ENCODE measurements around the gene ZNF786. TPM values are rescaled to one million over a fixed set of nuclear protein-coding genes. Genes with fewer than 3 reads are reported as not detected.

Gene ZNF786
- total RNA-seq, 2 donors from 2014 or later, result 4.8 to 5.4 TPM

GRCh38 chr7:149126662-149127266 is 36.2 kb upstream of the ZNF786 start:
- Histone ChIP-seq H3K4me3 (peak overlapping the region; percentile 73), H3K27me3 (no peaks in the 10 kb centered on the region), H3K4me1 (peaks cover 10% of the 10 kb centered on the region), H3K9ac (ENCODE audit: low read depth in 2 of 2, low read length in 2 of 2) (peak overlapping the region; percentile 93 to 97), H3K9me3 (no peaks in the 10 kb centered on the region), H3K27ac (peak overlapping the region; percentile 90), H3K36me3 (no peaks in the 10 kb centered on the region)
- TF ChIP-seq CTCF (IDR thresholded peaks at IDR 0.05), result no peak
- peak; percentile 49 for DNase-seq
- intact Hi-C loops (cut with DNase I), result no loop called here

DNA sequence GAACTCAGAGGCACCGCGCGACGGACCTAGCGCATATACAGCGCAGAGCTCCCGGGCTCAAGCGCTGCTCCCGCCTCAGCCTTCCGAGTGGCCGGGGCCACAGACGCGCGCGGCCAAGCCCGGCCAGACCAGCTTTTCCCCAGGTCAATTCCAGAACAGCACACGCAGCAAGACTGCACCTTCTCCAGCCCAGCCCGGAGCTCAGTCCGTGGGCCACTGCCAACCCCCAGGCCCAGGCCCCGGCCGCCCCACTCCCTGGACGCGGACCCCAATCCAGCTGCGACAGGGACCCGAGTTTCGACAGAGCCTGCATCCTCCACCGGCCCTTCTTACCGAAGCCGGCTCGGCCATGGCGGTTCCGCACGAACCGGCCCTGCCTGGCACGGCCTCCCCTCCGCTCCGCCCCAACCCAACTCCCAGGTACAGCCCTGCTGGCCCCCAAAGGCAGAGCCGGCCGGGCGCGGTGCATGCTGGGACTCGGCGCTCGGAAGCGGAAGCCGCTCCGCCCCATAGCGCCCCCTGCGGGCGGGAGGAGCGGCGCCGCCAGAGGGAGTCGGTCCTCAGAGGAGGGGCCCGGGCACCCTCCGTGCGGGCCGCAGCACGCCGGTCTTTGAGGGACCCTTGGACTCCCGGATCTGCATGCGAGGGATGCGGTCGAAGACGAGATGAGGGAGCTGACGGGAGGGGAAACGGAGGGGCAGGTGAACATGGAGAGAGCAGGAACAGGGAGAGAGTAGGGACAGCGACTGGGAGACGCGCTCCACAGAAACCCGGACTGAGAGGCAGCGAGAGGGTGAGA is 35.5 kb upstream of the ZNF786 start, which contains the start of gene ZNF425:
TSS of gene ZNF425 (minus strand) at position 462 of the 799 bp plus-strand sequence. CDS start at position 351, 111 bp downstream.
- peak; percentile 93 for DNase-seq
- no peaks in the 10 kb centered on the region for H3K27me3 ChIP-seq
- intact Hi-C loops (cut with DNase I), result no loop called here

DNA sequence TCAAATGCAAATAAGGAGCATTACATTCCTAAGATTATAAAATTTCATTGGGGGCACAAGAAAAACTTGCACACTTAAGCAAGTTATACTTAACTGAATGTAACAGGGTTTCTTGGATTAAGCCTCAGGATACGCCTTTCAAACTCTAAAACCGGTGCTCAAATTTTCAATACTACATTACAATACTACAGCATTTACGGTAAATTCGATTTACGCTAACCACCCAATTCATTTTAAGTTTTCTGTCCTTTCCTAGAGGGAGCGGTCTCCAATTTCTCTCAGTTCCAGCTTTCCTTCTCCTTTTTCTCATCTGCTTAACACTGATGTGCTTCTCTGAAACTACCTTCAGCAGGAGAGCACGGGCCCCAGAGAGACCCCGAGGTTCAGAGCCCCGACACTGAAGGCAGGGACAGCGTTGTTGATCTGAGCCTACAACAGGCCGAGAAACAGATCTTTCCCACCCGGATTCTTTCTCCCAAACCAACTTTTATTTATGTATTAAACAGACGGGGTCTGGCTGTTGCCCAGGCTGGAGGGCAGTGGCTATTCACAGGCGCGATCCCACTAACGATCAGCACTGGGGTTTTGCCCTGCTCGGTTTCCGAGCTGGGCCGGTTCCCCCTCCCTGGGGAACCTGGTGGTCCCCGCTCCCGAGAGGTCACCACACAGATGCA is 34.8 kb upstream of the ZNF786 start:
- DNase-seq, result no peak
- intact Hi-C loops (cut with DNase I), result no loop called here

More for the DNA sequence above, 35.5 kb upstream of the ZNF786 start, which contains the start of gene ZNF425:
- Histone ChIP-seq H3K27ac (peak within 1 kb of the TSS; percentile 90), H3K4me3 (peak within 1 kb of the TSS; percentile 73), H3K9me3 (no peaks in the 10 kb centered on the region), H3K36me3 (no peaks in the 10 kb centered on the region), H3K4me1 (peaks cover 10% of the 10 kb centered on the region), H3K9ac (ENCODE audit: low read depth in 2 of 2, low read length in 2 of 2) (peak within 1 kb of the TSS; percentile 93 to 97)
- peak; percentile 96 for TF ChIP-seq CTCF (IDR thresholded peaks at IDR 0.05)

GRCh38 chr7:149109969-149110368 is 19.5 kb upstream of the ZNF786 start:
- no peak overlapping the region for H3K27ac ChIP-seq

More for the DNA sequence above, 34.8 kb upstream of the ZNF786 start:
- TF ChIP-seq CTCF (IDR thresholded peaks at IDR 0.05), result no peak
- Histone ChIP-seq H3K27me3 (no peaks in the 10 kb centered on the region), H3K36me3 (no peaks in the 10 kb centered on the region), H3K4me1 (peaks cover 10% of the 10 kb centered on the region), H3K27ac (peak overlapping the region; percentile 90), H3K4me3 (peak overlapping the region; percentile 73), H3K9ac (ENCODE audit: low read depth in 2 of 2, low read length in 2 of 2) (peak overlapping the region; percentile 90 to 97), H3K9me3 (no peaks in the 10 kb centered on the region)

More at GRCh38 chr7:149109969-149110368, 19.5 kb upstream of the ZNF786 start:
- no peak overlapping the region for H3K4me3 ChIP-seq
- no peaks in the 10 kb centered on the region for H3K4me1 ChIP-seq
- H3K9me3 ChIP-seq, result no peaks in the 10 kb centered on the region
- H3K9ac ChIP-seq (ENCODE audit: low read depth in 2 of 2, low read length in 2 of 2), result no peak overlapping the region
- intact Hi-C loops (cut with DNase I), result no loop called here
- no peaks in the 10 kb centered on the region for H3K27me3 ChIP-seq
- no peak for TF ChIP-seq CTCF (IDR thresholded peaks at IDR 0.05)
- no peaks in the 10 kb centered on the region for H3K36me3 ChIP-seq
- no peak for DNase-seq

Measured in colonic mucosa (tissue), 4 donors.